HepG2 (cell line): ENCODE data around the gene MRI1. TPM values are rescaled to one million over a fixed set of nuclear protein-coding genes. Genes with fewer than 3 reads are reported as not detected.

Source experiments
- BORCS8-MEF2B ChIP-seq: sonication (generic); formaldehyde crosslinking; IDR thresholded peaks from 2 replicates; pipeline ENCODE4 v1.8.0; 2022; ENCODE audit warnings: mild to moderate bottlenecking, missing genetic modification reagents
- HMG20A ChIP-seq: IDR thresholded peaks from 2 replicates; pipeline ENCODE4 v1.6.1; 2016; ENCODE audit warnings: borderline replicate concordance
- HNRNPH1 ChIP-seq: fragments of 200-400 bp; formaldehyde crosslinking; optimal IDR thresholded peaks from 2 replicates; pipeline ENCODE3; 2017; ENCODE audit warnings: mild to moderate bottlenecking, low read depth, low read length
- HNRNPL ChIP-seq: fragments of 200-400 bp; formaldehyde crosslinking; IDR thresholded peaks from 2 replicates; pipeline ENCODE4 v1.6.1; 2017; ENCODE audit warnings: mild to moderate bottlenecking, low read depth, low read length
- KDM4B ChIP-seq: sonication (generic); formaldehyde crosslinking; IDR thresholded peaks from 2 replicates; pipeline ENCODE4 v1.4.0; 2020; ENCODE audit warnings: missing genetic modification reagents
- MED13 ChIP-seq: sonication (generic); formaldehyde crosslinking; IDR thresholded peaks from 2 replicates; pipeline ENCODE4 v1.5.0; 2020; ENCODE audit warnings: missing genetic modification reagents
- NFYC ChIP-seq: IDR thresholded peaks from 2 replicates; pipeline ENCODE4 v1.6.1; 2016; ENCODE audit warnings: missing genetic modification reagents, missing compliant biosample characterization
- RFXAP ChIP-seq: sonication (generic); formaldehyde crosslinking; IDR thresholded peaks from 2 replicates; pipeline ENCODE4 v1.4.0; 2020; ENCODE audit warnings: missing genetic modification reagents, borderline replicate concordance
- SMC3 ChIP-seq: IDR thresholded peaks from 2 replicates; pipeline ENCODE4 v1.6.1; 2011; ENCODE audit warnings: low read length, improper control_type of control experiment
- THYN1 ChIP-seq: sonication (generic); formaldehyde crosslinking; IDR thresholded peaks from 2 replicates; pipeline ENCODE4 v1.8.1; 2023; ENCODE audit warnings: low read depth, mild to moderate bottlenecking, moderate library complexity, missing genetic modification reagents, borderline replicate concordance
- ZFP1 ChIP-seq: IDR thresholded peaks from 2 replicates; pipeline ENCODE4 v1.6.1; 2016
- ZNF281 ChIP-seq: sonication (generic); formaldehyde crosslinking; IDR thresholded peaks from 2 replicates; pipeline ENCODE4 v1.4.0; 2020; ENCODE audit warnings: missing genetic modification reagents, borderline replicate concordance
- ZNF546 ChIP-seq: sonication (generic); formaldehyde crosslinking; conservative IDR thresholded peaks from 2 replicates; pipeline ENCODE4 v1.8.1; 2023; ENCODE audit warnings: mild to moderate bottlenecking, missing genetic modification reagents
- ZNF781 ChIP-seq: sonication (generic); formaldehyde crosslinking; IDR thresholded peaks from 2 replicates; pipeline ENCODE4 v1.5.1; 2020; ENCODE audit warnings: borderline replicate concordance, mild to moderate bottlenecking, missing genetic modification reagents; ENCODE audit errors: not compliant biosample characterization
- polyA plus RNA-seq, 8 experiments: library from polyadenylated mRNA; depleted of rRNA in 3 of 8; stranded (reverse) in 7 of 8; unstranded in 1 of 8; fragments of >200 nt; fragmentation: Illumina TruSeq in 4 of 8; extraction: Trizol in 4 of 8; gene quantifications; 2 replicates each; pipeline versions ENCODE4 v1.2.1 to v1.2.3, GENCODE V29; 2011 to 2016; ENCODE audit warnings: low read depth in 4 of 8, missing spikeins in 1 of 8, mixed read lengths in 1 of 8; ENCODE audit not compliant: insufficient read depth in 1 of 8
- total RNA-seq, 5 experiments: library from RNA; depleted of rRNA; stranded (reverse); fragments of >200 nt; fragmentation: Illumina TruSeq; extraction: Trizol; gene quantifications; 2 replicates each; pipeline ENCODE4 v1.2.3, GENCODE V29; 2016; ENCODE audit warnings: low read depth in 1 of 5
- TF ChIP-seq, protein P1 (sequence below): sonication (generic); formaldehyde crosslinking; IDR thresholded peaks from 2 replicates; pipeline ENCODE4 v1.4.0; 2020; ENCODE audit warnings: mild to moderate bottlenecking, missing genetic modification reagents
- TF ChIP-seq, protein P2 (sequence below): sonication (generic); formaldehyde crosslinking; IDR thresholded peaks from 2 replicates; pipeline ENCODE4 v1.4.0; 2020; ENCODE audit warnings: missing genetic modification reagents, mild to moderate bottlenecking, borderline replicate concordance

The MRI1 gene
- total and polyA plus RNA-seq, 2 of the 13 experiments (the other 11 are each of a cell fraction or from before 2014, with no cell fraction given) = 20.1 to 20.6 TPM

GRCh38 chr19:13731147-13731964 is 33.0 kb upstream of the MRI1 start (continued):
- TF ChIP-seq RFXAP (CRISPR knock-in tag) = peak; percentile 58; the same call in 1 of the 2 replicates
- no peak for TF ChIP-seq HMG20A (CRISPR knock-in tag)
- TF ChIP-seq, protein P1, sequence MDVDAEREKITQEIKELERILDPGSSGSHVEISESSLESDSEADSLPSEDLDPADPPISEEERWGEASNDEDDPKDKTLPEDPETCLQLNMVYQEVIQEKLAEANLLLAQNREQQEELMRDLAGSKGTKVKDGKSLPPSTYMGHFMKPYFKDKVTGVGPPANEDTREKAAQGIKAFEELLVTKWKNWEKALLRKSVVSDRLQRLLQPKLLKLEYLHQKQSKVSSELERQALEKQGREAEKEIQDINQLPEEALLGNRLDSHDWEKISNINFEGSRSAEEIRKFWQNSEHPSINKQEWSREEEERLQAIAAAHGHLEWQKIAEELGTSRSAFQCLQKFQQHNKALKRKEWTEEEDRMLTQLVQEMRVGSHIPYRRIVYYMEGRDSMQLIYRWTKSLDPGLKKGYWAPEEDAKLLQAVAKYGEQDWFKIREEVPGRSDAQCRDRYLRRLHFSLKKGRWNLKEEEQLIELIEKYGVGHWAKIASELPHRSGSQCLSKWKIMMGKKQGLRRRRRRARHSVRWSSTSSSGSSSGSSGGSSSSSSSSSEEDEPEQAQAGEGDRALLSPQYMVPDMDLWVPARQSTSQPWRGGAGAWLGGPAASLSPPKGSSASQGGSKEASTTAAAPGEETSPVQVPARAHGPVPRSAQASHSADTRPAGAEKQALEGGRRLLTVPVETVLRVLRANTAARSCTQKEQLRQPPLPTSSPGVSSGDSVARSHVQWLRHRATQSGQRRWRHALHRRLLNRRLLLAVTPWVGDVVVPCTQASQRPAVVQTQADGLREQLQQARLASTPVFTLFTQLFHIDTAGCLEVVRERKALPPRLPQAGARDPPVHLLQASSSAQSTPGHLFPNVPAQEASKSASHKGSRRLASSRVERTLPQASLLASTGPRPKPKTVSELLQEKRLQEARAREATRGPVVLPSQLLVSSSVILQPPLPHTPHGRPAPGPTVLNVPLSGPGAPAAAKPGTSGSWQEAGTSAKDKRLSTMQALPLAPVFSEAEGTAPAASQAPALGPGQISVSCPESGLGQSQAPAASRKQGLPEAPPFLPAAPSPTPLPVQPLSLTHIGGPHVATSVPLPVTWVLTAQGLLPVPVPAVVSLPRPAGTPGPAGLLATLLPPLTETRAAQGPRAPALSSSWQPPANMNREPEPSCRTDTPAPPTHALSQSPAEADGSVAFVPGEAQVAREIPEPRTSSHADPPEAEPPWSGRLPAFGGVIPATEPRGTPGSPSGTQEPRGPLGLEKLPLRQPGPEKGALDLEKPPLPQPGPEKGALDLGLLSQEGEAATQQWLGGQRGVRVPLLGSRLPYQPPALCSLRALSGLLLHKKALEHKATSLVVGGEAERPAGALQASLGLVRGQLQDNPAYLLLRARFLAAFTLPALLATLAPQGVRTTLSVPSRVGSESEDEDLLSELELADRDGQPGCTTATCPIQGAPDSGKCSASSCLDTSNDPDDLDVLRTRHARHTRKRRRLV = 0 out of 2 replicates have a peak, but pooled peaks have one; percentile 29
- no peak for TF ChIP-seq THYN1 (CRISPR knock-in tag)
- no peak for TF ChIP-seq ZFP1
- no peak for TF ChIP-seq KDM4B (CRISPR knock-in tag)
- TF ChIP-seq HNRNPH1 = no peak
- 0 out of 2 replicates have a peak, but pooled peaks have one; percentile 72 for TF ChIP-seq ZNF546 (CRISPR knock-in tag)
- no peak for TF ChIP-seq HNRNPL
- TF ChIP-seq NFYC (CRISPR knock-in tag) = 0 out of 2 replicates have a peak, but pooled peaks have one; percentile 19
- TF ChIP-seq MED13 (CRISPR knock-in tag) = no peak
- TF ChIP-seq ZNF781 (CRISPR knock-in tag) = no peak
- TF ChIP-seq, protein P2, sequence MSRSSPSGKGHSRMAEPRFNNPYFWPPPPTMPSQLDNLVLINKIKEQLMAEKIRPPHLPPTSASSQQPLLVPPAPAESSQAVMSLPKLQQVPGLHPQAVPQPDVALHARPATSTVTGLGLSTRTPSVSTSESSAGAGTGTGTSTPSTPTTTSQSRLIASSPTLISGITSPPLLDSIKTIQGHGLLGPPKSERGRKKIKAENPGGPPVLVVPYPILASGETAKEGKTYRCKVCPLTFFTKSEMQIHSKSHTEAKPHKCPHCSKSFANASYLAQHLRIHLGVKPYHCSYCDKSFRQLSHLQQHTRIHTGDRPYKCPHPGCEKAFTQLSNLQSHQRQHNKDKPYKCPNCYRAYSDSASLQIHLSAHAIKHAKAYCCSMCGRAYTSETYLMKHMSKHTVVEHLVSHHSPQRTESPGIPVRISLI (CRISPR knock-in tag) = no peak
- TF ChIP-seq SMC3 = no peak
- no peak for TF ChIP-seq BORCS8-MEF2B (CRISPR knock-in tag)
- TF ChIP-seq ZNF281 (CRISPR knock-in tag) = no peak
